ENCODE results near the gene PRRT2. TPM values are rescaled to one million over a fixed set of nuclear protein-coding genes. Genes with fewer than 3 reads are reported as not detected.

PRRT2 gene
- total RNA-seq, 4 donors from 2014 or later: 1.1 to 6.8 (median 3.7) TPM; not detected in 1

DNA sequence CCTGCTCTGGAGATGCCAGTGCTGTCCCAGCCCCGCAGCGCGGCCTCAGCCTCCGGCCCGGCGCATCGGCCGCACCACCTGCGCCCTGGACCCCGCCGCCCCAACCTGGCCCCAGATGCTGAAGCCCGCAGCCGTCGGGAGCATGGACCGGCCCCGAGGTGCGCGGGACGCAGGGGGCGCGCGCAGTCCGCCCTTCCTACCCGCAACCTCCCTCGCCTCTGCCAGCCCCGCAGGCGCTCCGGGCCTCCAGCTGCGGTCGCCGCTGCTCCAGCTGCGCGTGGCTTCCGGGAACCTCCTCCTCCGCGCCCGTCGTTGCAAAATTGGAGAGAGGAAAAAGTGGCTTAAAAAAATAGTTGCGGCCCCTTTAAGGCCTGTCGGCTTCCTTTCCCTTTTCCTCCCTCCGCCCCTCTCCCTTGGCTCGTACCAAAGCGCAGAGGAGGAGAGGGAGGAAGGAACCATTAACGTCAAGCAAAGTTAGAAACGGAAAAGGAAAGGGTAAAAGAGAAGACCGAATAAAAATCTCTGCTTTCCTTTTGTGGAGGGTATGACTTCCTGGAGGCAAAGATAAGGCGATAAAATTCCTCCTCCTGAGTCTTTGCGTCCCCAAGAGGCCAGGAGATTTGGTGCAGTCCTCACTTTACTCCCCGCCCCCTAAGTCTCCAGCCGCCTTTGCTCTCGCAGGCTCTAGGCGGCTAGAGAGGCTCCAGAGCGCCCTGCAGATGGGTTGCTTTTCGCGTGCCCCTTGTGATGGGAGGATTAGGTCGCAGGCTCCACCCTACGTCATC is 51.1 kb downstream of the PRRT2 start, which contains the start of gene CDIPT:
Gene CDIPT (minus strand): TSS at position 343 of the 785 bp plus-strand sequence. CDS start 369 bp downstream, outside the sequence.
- Histone ChIP-seq H3K27me3 (no peaks in the 10 kb centered on the region), H3K27ac (peak within 1 kb of the TSS; percentile 90), H3K4me3 (peak within 1 kb of the TSS; percentile 90), H3K36me3 (peaks cover 31% of the 10 kb centered on the region), H3K9me3 (no peaks in the 10 kb centered on the region), H3K4me1 (peaks cover 22% of the 10 kb centered on the region)
- WGBS: under 1% methylated on average over 36 of the region's 57 CpGs
- TF ChIP-seq POLR2A (IDR thresholded peaks at IDR 0.05): no peak
- TF ChIP-seq EP300 (IDR thresholded peaks at IDR 0.05): no peak
- TF ChIP-seq, protein P1, sequence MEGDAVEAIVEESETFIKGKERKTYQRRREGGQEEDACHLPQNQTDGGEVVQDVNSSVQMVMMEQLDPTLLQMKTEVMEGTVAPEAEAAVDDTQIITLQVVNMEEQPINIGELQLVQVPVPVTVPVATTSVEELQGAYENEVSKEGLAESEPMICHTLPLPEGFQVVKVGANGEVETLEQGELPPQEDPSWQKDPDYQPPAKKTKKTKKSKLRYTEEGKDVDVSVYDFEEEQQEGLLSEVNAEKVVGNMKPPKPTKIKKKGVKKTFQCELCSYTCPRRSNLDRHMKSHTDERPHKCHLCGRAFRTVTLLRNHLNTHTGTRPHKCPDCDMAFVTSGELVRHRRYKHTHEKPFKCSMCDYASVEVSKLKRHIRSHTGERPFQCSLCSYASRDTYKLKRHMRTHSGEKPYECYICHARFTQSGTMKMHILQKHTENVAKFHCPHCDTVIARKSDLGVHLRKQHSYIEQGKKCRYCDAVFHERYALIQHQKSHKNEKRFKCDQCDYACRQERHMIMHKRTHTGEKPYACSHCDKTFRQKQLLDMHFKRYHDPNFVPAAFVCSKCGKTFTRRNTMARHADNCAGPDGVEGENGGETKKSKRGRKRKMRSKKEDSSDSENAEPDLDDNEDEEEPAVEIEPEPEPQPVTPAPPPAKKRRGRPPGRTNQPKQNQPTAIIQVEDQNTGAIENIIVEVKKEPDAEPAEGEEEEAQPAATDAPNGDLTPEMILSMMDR (IDR thresholded peaks at IDR 0.05): peak; percentile 52 to 56
- peak in 1 of 3 donors; percentile 43 for TF ChIP-seq POLR2AphosphoS5 (IDR thresholded peaks at IDR 0.05)
- DNase-seq (ENCODE audit: low spot score in 2 of 2): peak; percentile 94 to 95

DNA sequence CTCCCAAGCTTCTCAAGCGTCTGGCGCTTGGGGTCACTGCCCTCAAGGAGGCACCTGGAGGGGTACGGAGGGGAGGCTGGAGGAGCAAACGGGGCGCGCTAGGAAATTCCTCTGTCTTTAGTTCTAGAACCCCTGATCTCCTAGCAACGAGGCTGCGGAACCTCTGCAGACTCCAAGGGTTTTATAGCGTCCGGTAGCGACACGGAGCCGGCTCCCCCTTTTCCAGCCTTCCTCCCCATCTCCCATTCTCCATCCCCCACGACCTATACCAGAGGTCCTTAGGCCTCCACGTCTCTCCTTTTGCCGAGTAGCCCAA is 51.6 kb downstream of the PRRT2 start:
- Histone ChIP-seq H3K4me1 (peaks cover 22% of the 10 kb centered on the region), H3K9me3 (no peaks in the 10 kb centered on the region), H3K27ac (no peak overlapping the region), H3K36me3 (peaks cover 25% of the 10 kb centered on the region), H3K4me3 (peak overlapping the region; percentile 90), H3K27me3 (no peaks in the 10 kb centered on the region)
- WGBS: 58% methylated on average over 10 of the region's 16 CpGs
- no peak for TF ChIP-seq POLR2AphosphoS5 (IDR thresholded peaks at IDR 0.05)
- TF ChIP-seq EP300 (IDR thresholded peaks at IDR 0.05): no peak
- TF ChIP-seq, protein P1 (IDR thresholded peaks at IDR 0.05): no peak
- no peak for TF ChIP-seq POLR2A (IDR thresholded peaks at IDR 0.05)
- no peak for DNase-seq (ENCODE audit: low spot score in 2 of 2)

DNA sequence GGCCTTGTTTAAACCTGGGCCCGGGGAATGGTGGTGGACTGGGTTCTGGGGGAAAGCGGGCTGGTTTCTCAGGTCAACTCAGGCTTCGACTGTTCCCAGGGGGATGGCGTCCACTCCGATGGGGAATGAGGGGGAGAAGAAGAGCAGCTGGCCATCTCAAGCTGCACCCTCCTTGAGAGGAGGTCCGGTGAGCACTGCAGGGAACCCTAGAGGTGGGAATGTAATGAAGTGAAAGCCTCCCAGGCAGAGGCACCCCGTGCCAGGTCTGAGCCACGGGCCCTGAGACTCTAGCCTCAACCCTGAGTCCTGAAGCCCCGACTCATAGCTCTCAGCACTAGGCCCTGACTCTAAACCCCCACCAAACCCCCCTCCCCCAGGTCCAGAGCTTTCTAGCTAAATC is 52.2 kb downstream of the PRRT2 start:
- Histone ChIP-seq H3K9me3 (no peaks in the 10 kb centered on the region), H3K4me3 (no peak overlapping the region), H3K4me1 (peaks cover 22% of the 10 kb centered on the region), H3K27ac (no peak overlapping the region), H3K27me3 (no peaks in the 10 kb centered on the region), H3K36me3 (peaks cover 19% of the 10 kb centered on the region)
- DNase-seq (ENCODE audit: low spot score in 2 of 2): no peak
- TF ChIP-seq, protein P1 (IDR thresholded peaks at IDR 0.05): no peak
- TF ChIP-seq POLR2AphosphoS5 (IDR thresholded peaks at IDR 0.05) (no peak), POLR2A (IDR thresholded peaks at IDR 0.05) (no peak), EP300 (IDR thresholded peaks at IDR 0.05) (no peak)
- 84% methylated on average over 7 of the region's 9 CpGs for WGBS

Other genes starting within 250 kb of the PRRT2 start
- 1 to 10 TPM; 2.2 to 6.3 (median 4.7) TPM for gene SPN, start 148.9 kb upstream of the PRRT2 start, total RNA-seq
- 1 to 10 TPM; 2.2 to 5.5 (median 3.5) TPM for gene QPRT, start 133.0 kb upstream of the PRRT2 start, total RNA-seq
- 1 to 10 TPM in 1 of 4 donors, under 1 TPM in 1, not detected in 2; 0.34 to 1.1 TPM for gene C16orf54, start 66.2 kb upstream of the PRRT2 start, total RNA-seq
- gene ZG16, start 33.9 kb upstream of the PRRT2 start, total RNA-seq: under 1 TPM in 1 of 4 donors, not detected in 3; 0.89 TPM
- 10 to 100 TPM; 42.8 to 65.7 (median 55.1) TPM for gene KIF22, start 21.4 kb upstream of the PRRT2 start, total RNA-seq
- 100 to 1,000 TPM in 3 of 4 donors, 10 to 100 TPM in 1; 98.4 to 180 (median 125) TPM for gene MAZ, start 5.7 kb upstream of the PRRT2 start, total RNA-seq
- gene PAGR1, start 4.0 kb downstream of the PRRT2 start, total RNA-seq: 10 to 100 TPM; 23.3 to 35.2 (median 23.8) TPM
- gene MVP, start 8.3 kb downstream of the PRRT2 start, total RNA-seq: 100 to 1,000 TPM in 1 of 4 donors, 10 to 100 TPM in 3; 54.9 to 104 (median 68.1) TPM
- 100 to 1,000 TPM in 1 of 4 donors, 10 to 100 TPM in 3; 68.7 to 112 (median 96.7) TPM for gene CDIPT, start 51.0 kb downstream of the PRRT2 start, total RNA-seq
- 1 to 10 TPM in 3 of 4 donors, under 1 TPM in 1; 0.98 to 2.9 (median 1.2) TPM for gene SEZ6L2, start 87.4 kb downstream of the PRRT2 start, total RNA-seq
- under 1 TPM in 1 of 4 donors, not detected in 3; 0.34 TPM for gene ASPHD1, start 88.3 kb downstream of the PRRT2 start, total RNA-seq
- gene KCTD13, start 114.0 kb downstream of the PRRT2 start, total RNA-seq: 10 to 100 TPM; 20.3 to 43.9 (median 32.0) TPM
- 100 to 1,000 TPM in 3 of 4 donors, 10 to 100 TPM in 1; 78.0 to 109 (median 106) TPM for gene TMEM219, start 149.9 kb downstream of the PRRT2 start, total RNA-seq
- 10 to 100 TPM; 29.1 to 54.4 (median 39.1) TPM for gene TAOK2, start 161.7 kb downstream of the PRRT2 start, total RNA-seq
- gene HIRIP3, start 183.4 kb downstream of the PRRT2 start, total RNA-seq: 10 to 100 TPM; 14.6 to 29.3 (median 21.7) TPM
- gene INO80E, start 184.0 kb downstream of the PRRT2 start, total RNA-seq: 10 to 100 TPM; 48.2 to 58.7 (median 51.0) TPM
- under 1 TPM in 1 of 4 donors, not detected in 3; 0.42 TPM for gene DOC2A, start 198.8 kb downstream of the PRRT2 start, total RNA-seq
- not detected for gene C16orf92, start 211.0 kb downstream of the PRRT2 start, total RNA-seq
- gene TLCD3B, start 219.1 kb downstream of the PRRT2 start, total RNA-seq: 1 to 10 TPM in 1 of 4 donors, under 1 TPM in 1, not detected in 2; 0.81 to 1.4 TPM